Endodermal cell (in vitro differentiated cells): ENCODE data around the gene KCTD10. TPM values are rescaled to one million over a fixed set of nuclear protein-coding genes. Genes with fewer than 3 reads are reported as not detected.
A peak's percentile ranks its signal among the peaks of the same experiment; 100 is the strongest.

Experiments used
- DNase-seq: peaks from one replicate; pipeline ENCODE4 v3.0.0-alpha.2; 2017
- H3K27ac ChIP-seq: 2 replicates; pipeline ENCODE4 v1.5.1; 2013; ENCODE audit warnings: mild to moderate bottlenecking, low read depth, low read length, moderate library complexity
- H3K27me3 ChIP-seq: 2 replicates; pipeline ENCODE4 v1.6.1; 2013; ENCODE audit warnings: mild to moderate bottlenecking, low read length, moderate library complexity; ENCODE audit not compliant: insufficient read depth, control insufficient read depth, poor library complexity, severe bottlenecking
- H3K36me3 ChIP-seq: 2 replicates; pipeline ENCODE4 v1.7.0; 2013; ENCODE audit warnings: mild to moderate bottlenecking, low read length, moderate library complexity; ENCODE audit not compliant: control insufficient read depth, insufficient read depth
- H3K4me1 ChIP-seq: one replicate; pipeline ENCODE4 v1.7.0; 2013; ENCODE audit warnings: low read length; ENCODE audit not compliant: control insufficient read depth, insufficient read depth
- H3K4me3 ChIP-seq: 2 replicates; pipeline ENCODE4 v1.5.1; 2013; ENCODE audit warnings: mild to moderate bottlenecking, low read length, moderate library complexity
- H3K9ac ChIP-seq: 2 replicates; pipeline ENCODE4 v1.6.1; 2013; ENCODE audit warnings: mild to moderate bottlenecking, low read length, moderate library complexity; ENCODE audit not compliant: poor library complexity, severe bottlenecking; ENCODE audit errors: extremely low read depth
- H3K9me3 ChIP-seq: 2 replicates; pipeline ENCODE4 v1.6.1; 2013; ENCODE audit warnings: mild to moderate bottlenecking, low read length, moderate library complexity; ENCODE audit not compliant: control insufficient read depth
- H3K27ac Mint-ChIP-seq: 2 replicates; pipeline ENCODE4 v1.8.0; 2020; ENCODE audit warnings: mixed read lengths
- H3K27me3 Mint-ChIP-seq: 2 replicates; pipeline ENCODE4 v1.8.0; 2021; ENCODE audit warnings: mild to moderate bottlenecking, mixed read lengths; ENCODE audit not compliant: insufficient read depth
- H3K36me3 Mint-ChIP-seq: 2 replicates; pipeline ENCODE4 v1.8.0; 2020; ENCODE audit warnings: low read depth, mixed read lengths
- H3K4me1 Mint-ChIP-seq: 2 replicates; pipeline ENCODE4 v1.8.0; 2020; ENCODE audit warnings: mixed read lengths
- H3K4me3 Mint-ChIP-seq: 2 replicates; pipeline ENCODE4 v1.8.0; 2020; ENCODE audit warnings: mild to moderate bottlenecking, moderate library complexity, mixed read lengths
- H3K9me3 Mint-ChIP-seq: 2 replicates; pipeline ENCODE4 v1.8.0; 2020; ENCODE audit warnings: mild to moderate bottlenecking, mixed read lengths
- WGBS, 2 experiments: methylation state at CpG; one replicate each; pipeline versions ENCODE4 v1.1.5 to v1.1.7; 2013; ENCODE audit warnings: missing lambda C conversion rate in 2 of 2, mixed read lengths in 1 of 2; ENCODE audit not compliant: insufficient coverage in 1 of 2, insufficient read length in 1 of 2; 5-methylcytosine and 5-hydroxymethylcytosine counted together
- total RNA-seq, 2 donors: library from RNA; stranded (reverse); fragmentation: NEBNext Ultra II Directional in 1 of 2; extraction: Animal tissue kit (Norgen Biotek cat#: 25700) in 1 of 2; gene quantifications; 2 replicates in 1 of 2; 3 replicates in 1 of 2; pipeline ENCODE4 v1.2.1, GENCODE V29; 2021
- TF ChIP-seq, protein P1 (sequence below): fragments of 200-600 bp; sonication (generic); conservative IDR thresholded peaks from 2 replicates; pipeline ENCODE4 v1.5.0; 2021; ENCODE audit warnings: antibody characterized with exemption, mild to moderate bottlenecking

The KCTD10 gene
- total RNA-seq, 2 donors from 2014 or later = 50.9 to 53.5 TPM

DNA sequence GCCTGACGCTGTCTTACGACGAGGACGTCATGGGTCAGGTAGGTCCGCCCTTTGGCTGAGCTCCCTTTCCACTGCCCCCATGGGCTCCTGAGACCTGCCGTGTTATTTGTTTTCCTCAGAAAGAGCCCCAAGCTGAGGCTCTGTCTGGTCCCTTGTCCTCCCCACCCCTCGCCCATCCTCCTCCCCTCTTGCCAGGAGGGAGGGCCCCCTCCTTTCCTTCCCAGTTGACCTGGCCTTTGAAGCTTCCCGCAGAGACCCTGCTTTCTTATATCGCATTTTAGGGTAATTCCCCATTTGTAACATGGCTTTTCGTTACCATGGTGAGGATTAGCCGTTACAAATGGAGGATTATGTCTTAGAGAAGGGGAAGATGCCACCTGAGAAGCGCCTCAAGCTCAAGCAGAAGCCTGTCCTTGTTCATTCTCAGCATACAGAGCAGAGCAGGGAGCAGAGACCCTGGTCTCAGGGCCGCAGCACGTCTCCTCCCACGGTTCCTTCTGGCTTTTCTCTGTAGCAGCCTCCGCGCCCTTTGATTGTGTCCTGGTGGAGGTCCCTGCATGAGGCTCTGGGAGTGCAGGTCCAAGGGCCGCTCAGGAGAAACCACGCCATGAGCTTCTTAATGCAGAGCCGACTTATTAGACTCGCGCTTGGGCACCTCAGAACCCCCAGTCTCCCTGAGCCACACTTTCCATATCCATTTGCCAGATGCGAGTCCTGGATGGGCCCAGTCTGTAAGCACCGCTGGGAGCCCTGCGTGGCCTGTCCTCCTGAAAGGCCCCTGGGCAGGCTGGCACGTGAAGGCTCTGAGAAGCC is 47.6 kb upstream of the KCTD10 start:
- peaks cover 3% of the 10 kb centered on the region for H3K4me1 Mint-ChIP-seq
- no peak overlapping the region for H3K4me3 Mint-ChIP-seq
- H3K36me3 Mint-ChIP-seq = peaks cover 44% of the 10 kb centered on the region
- Histone ChIP-seq H3K4me3 (no peak overlapping the region), H3K36me3 (peaks cover 48% of the 10 kb centered on the region), H3K9ac (no peak overlapping the region), H3K27ac (no peak overlapping the region), H3K27me3 (no peaks in the 10 kb centered on the region), H3K9me3 (no peaks in the 10 kb centered on the region), H3K4me1 (peaks cover 15% of the 10 kb centered on the region)
- no peaks in the 10 kb centered on the region for H3K9me3 Mint-ChIP-seq
- H3K27ac Mint-ChIP-seq = no peak overlapping the region
- 70 to 79% methylated on average over 7 to 26 of the region's 26 CpGs for WGBS, 2 experiments
- TF ChIP-seq, protein P1, sequence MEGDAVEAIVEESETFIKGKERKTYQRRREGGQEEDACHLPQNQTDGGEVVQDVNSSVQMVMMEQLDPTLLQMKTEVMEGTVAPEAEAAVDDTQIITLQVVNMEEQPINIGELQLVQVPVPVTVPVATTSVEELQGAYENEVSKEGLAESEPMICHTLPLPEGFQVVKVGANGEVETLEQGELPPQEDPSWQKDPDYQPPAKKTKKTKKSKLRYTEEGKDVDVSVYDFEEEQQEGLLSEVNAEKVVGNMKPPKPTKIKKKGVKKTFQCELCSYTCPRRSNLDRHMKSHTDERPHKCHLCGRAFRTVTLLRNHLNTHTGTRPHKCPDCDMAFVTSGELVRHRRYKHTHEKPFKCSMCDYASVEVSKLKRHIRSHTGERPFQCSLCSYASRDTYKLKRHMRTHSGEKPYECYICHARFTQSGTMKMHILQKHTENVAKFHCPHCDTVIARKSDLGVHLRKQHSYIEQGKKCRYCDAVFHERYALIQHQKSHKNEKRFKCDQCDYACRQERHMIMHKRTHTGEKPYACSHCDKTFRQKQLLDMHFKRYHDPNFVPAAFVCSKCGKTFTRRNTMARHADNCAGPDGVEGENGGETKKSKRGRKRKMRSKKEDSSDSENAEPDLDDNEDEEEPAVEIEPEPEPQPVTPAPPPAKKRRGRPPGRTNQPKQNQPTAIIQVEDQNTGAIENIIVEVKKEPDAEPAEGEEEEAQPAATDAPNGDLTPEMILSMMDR = no peak
- no peaks in the 10 kb centered on the region for H3K27me3 Mint-ChIP-seq
- no peak for DNase-seq

DNA sequence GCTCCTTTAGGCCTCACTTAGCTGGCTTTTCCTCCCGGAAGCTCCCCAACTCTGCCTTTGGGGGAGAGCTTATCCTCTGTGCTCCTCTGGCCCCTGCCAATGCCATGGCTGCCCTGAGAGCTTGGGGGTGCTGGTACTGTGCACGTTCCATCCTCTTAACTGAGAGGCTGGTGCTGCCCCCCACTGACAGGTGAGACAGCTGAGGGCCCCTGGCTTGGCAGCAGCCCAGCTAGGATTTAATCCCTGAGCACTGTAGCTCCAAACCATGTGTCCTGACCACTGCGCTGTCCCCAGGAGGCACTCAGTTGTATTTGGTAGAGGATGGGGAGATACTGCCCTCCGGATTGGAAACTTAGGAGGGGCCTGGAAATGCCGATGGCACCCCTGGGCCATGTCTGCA is 46.4 kb upstream of the KCTD10 start:
- no peaks in the 10 kb centered on the region for H3K27me3 Mint-ChIP-seq
- H3K9me3 Mint-ChIP-seq = no peaks in the 10 kb centered on the region
- 46 to 79% methylated on average over 2 to 5 of the region's 5 CpGs for WGBS, 2 experiments
- Histone ChIP-seq H3K27ac (no peak overlapping the region), H3K9ac (no peak overlapping the region), H3K36me3 (peaks cover 51% of the 10 kb centered on the region), H3K4me3 (no peak overlapping the region), H3K9me3 (no peaks in the 10 kb centered on the region), H3K27me3 (no peaks in the 10 kb centered on the region), H3K4me1 (peaks cover 10% of the 10 kb centered on the region)
- peaks cover 49% of the 10 kb centered on the region for H3K36me3 Mint-ChIP-seq
- H3K4me3 Mint-ChIP-seq = no peak overlapping the region
- TF ChIP-seq, protein P1 = no peak
- no peak overlapping the region for H3K27ac Mint-ChIP-seq
- DNase-seq = peak; percentile 41
- peaks cover 6% of the 10 kb centered on the region for H3K4me1 Mint-ChIP-seq

DNA sequence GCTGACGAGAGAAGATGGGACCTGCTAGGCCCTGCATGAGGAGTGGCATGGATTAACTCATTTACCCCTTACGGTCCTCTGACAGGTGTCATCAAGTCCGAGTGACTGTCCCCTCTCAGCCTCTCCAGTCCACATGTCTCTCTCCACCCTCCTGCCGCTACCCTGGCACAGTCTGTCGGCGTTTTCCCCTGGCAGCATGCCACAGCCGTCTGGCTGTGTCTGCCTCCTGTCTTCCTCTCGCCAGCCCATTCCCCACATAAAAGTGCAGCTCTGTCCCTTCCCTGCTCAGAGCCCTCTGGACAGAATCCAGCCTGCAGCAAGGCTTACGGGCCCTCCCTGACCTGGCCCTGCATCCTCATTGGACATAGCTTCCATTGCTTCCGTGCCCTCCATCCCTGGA is 46.0 kb upstream of the KCTD10 start:
- H3K27me3 Mint-ChIP-seq = no peaks in the 10 kb centered on the region
- no peak overlapping the region for H3K4me3 ChIP-seq
- peak; percentile 43 for DNase-seq
- H3K9me3 Mint-ChIP-seq = no peaks in the 10 kb centered on the region
- H3K36me3 Mint-ChIP-seq = peaks cover 49% of the 10 kb centered on the region
- H3K4me1 ChIP-seq = peaks cover 10% of the 10 kb centered on the region
- peaks cover 53% of the 10 kb centered on the region for H3K36me3 ChIP-seq
- H3K27me3 ChIP-seq = no peaks in the 10 kb centered on the region
- no peak overlapping the region for H3K4me3 Mint-ChIP-seq
- TF ChIP-seq, protein P1 = no peak
- H3K9me3 ChIP-seq = no peaks in the 10 kb centered on the region
- 93 to 96% methylated on average over 8 to 10 of the region's 10 CpGs for WGBS, 2 experiments
- no peak overlapping the region for H3K9ac ChIP-seq
- no peak overlapping the region for H3K27ac ChIP-seq
- H3K27ac Mint-ChIP-seq = no peak overlapping the region
- H3K4me1 Mint-ChIP-seq = peaks cover 6% of the 10 kb centered on the region
